Bronchial epithelial cell (primary cell): ENCODE data around the gene PLXND1. TPM values are rescaled to one million over a fixed set of nuclear protein-coding genes. Genes with fewer than 3 reads are reported as not detected.

Source experiments
- DNase-seq: peaks from one replicate; pipeline ENCODE4 v3.0.0-alpha.2; 2010; ENCODE audit warnings: low read depth
- FAIRE-seq: peaks from 2 replicates; lab custom pipeline; 2011; peaks lifted over from hg19 to GRCh38; lab: Jason Lieb, UNC
- H3K27me3 ChIP-seq: 2 replicates; pipeline ENCODE4 v1.5.1; 2011; ENCODE audit warnings: low read length; ENCODE audit not compliant: control insufficient read depth, insufficient read depth
- H3K36me3 ChIP-seq: 2 replicates; pipeline ENCODE4 v1.5.1; 2011; ENCODE audit warnings: low read length; ENCODE audit not compliant: control insufficient read depth, insufficient read depth
- H3K4me3 ChIP-seq: 2 replicates; pipeline ENCODE4 v1.5.1; 2011; ENCODE audit warnings: mild to moderate bottlenecking, low read depth, low read length, control low read depth
- total RNA-seq: library from RNA; depleted of rRNA; stranded (reverse); fragments of >200 nt; gene quantifications from 2 replicates; pipeline ENCODE4 v1.2.1, GENCODE V29; 2014
- TF ChIP-seq, protein P1 (sequence below): IDR thresholded peaks from 2 replicates; pipeline ENCODE4 v1.5.1; 2011; ENCODE audit warnings: mild to moderate bottlenecking, moderate library complexity, low read length, control low read depth, inconsistent platforms; ENCODE audit not compliant: insufficient read depth, severe bottlenecking

PLXND1 gene
- total RNA-seq, 1 donor from 2014 or later, result 2.4 TPM

GRCh38 chr3:129536374-129536667, 70.2 kb downstream of the PLXND1 start:
- TF ChIP-seq, protein P1, sequence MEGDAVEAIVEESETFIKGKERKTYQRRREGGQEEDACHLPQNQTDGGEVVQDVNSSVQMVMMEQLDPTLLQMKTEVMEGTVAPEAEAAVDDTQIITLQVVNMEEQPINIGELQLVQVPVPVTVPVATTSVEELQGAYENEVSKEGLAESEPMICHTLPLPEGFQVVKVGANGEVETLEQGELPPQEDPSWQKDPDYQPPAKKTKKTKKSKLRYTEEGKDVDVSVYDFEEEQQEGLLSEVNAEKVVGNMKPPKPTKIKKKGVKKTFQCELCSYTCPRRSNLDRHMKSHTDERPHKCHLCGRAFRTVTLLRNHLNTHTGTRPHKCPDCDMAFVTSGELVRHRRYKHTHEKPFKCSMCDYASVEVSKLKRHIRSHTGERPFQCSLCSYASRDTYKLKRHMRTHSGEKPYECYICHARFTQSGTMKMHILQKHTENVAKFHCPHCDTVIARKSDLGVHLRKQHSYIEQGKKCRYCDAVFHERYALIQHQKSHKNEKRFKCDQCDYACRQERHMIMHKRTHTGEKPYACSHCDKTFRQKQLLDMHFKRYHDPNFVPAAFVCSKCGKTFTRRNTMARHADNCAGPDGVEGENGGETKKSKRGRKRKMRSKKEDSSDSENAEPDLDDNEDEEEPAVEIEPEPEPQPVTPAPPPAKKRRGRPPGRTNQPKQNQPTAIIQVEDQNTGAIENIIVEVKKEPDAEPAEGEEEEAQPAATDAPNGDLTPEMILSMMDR, result no peak
- no peak for DNase-seq
- Histone ChIP-seq H3K4me3 (no peak overlapping the region), H3K36me3 (no peaks in the 10 kb centered on the region), H3K27me3 (no peaks in the 10 kb centered on the region)
- no peak for FAIRE-seq

DNA sequence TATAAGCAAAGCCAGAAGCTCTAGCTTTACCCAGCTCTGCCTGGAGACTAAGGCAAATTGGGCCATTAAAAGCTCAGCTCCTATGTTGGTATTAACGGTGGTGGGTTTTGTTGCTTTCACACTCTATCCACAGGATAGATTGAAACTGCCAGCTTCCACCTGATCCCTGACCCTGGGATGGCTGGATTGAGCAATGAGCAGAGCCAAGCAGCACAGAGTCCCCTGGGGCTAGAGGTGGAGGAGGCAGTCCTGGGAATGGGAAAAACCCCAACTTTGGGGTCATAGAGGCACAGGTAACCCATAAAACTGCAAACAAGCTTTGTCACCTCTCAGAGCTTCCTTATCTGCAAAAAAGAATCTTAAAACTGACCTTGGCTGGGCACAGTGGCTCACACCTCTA, 71.4 kb downstream of the PLXND1 start:
- H3K36me3 ChIP-seq, result no peaks in the 10 kb centered on the region
- no peak for FAIRE-seq
- no peak for DNase-seq
- no peaks in the 10 kb centered on the region for H3K27me3 ChIP-seq
- H3K4me3 ChIP-seq, result no peak overlapping the region
- TF ChIP-seq, protein P1, result no peak

DNA sequence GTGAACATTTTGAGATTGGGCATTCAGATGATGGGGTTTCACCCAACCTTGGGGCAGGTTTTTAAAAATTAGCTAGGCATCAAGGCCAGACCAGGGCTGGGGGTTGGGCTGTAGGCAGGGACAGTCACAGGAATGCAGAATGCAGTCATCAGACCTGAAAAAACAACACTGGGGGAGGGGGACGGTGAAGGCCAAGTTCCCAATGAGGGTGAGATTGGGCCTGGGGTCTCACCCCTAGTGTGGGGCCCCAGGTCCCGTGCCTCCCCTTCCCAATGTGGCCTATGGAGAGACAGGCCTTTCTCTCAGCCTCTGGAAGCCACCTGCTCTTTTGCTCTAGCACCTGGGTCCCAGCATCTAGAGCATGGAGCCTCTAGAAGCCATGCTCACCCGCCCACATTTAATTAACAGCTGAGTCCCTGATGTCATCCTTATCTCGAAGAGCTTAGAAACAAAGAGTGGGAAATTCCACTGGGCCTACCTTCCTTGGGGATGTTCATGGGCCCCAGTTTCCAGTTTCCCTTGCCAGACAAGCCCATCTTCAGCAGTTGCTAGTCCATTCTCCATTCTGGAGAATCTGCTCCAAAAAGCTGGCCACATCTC, 71.9 kb downstream of the PLXND1 start:
- TF ChIP-seq, protein P1, result no peak
- Histone ChIP-seq H3K27me3 (no peaks in the 10 kb centered on the region), H3K4me3 (no peak overlapping the region), H3K36me3 (no peaks in the 10 kb centered on the region)
- DNase-seq, result no peak
- no peak for FAIRE-seq

DNA sequence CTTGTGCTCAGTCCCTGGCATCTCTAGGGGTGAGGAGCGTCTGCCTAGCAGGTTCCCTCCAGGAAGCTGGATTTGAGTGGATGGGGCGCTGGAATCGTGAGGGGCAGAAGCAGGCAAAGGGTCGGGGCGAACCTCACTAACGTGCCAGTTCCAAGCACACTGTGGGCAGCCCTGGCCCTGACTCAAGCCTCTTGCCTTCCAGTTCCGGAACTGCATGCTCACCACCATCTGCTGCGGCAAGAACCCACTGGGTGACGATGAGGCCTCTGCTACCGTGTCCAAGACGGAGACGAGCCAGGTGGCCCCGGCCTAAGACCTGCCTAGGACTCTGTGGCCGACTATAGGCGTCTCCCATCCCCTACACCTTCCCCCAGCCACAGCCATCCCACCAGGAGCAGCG, 73.1 kb downstream of the PLXND1 start:
- TF ChIP-seq, protein P1, result no peak
- Histone ChIP-seq H3K36me3 (no peaks in the 10 kb centered on the region), H3K4me3 (no peak overlapping the region), H3K27me3 (no peaks in the 10 kb centered on the region)
- DNase-seq (no peak), FAIRE-seq (no peak)

DNA sequence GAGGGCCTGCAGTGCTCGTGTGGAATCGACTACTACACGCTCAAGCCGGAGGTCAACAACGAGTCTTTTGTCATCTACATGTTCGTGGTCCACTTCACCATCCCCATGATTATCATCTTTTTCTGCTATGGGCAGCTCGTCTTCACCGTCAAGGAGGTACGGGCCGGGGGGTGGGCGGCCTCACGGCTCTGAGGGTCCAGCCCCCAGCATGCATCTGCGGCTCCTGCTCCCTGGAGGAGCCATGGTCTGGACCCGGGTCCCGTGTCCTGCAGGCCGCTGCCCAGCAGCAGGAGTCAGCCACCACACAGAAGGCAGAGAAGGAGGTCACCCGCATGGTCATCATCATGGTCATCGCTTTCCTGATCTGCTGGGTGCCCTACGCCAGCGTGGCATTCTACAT, 74.2 kb downstream of the PLXND1 start:
- FAIRE-seq, result no peak
- TF ChIP-seq, protein P1, result no peak
- Histone ChIP-seq H3K36me3 (no peaks in the 10 kb centered on the region), H3K27me3 (no peaks in the 10 kb centered on the region), H3K4me3 (no peak overlapping the region)
- no peak for DNase-seq

DNA sequence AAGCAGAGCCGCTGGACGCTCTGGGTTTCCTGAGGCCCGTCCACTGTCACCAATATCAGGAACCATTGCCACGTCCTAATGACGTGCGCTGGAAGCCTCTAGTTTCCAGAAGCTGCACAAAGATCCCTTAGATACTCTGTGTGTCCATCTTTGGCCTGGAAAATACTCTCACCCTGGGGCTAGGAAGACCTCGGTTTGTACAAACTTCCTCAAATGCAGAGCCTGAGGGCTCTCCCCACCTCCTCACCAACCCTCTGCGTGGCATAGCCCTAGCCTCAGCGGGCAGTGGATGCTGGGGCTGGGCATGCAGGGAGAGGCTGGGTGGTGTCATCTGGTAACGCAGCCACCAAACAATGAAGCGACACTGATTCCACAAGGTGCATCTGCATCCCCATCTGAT, 74.8 kb downstream of the PLXND1 start:
- no peak for FAIRE-seq

More for the DNA sequence above, 74.8 kb downstream of the PLXND1 start:
- TF ChIP-seq, protein P1, result no peak
- Histone ChIP-seq H3K4me3 (no peak overlapping the region), H3K36me3 (no peaks in the 10 kb centered on the region), H3K27me3 (no peaks in the 10 kb centered on the region)
- no peak for DNase-seq
